Ovary (tissue), 9 donors: ENCODE data around the gene DNHD1. TPM values are rescaled to one million over a fixed set of nuclear protein-coding genes. Genes with fewer than 3 reads are reported as not detected.

ENCODE experiments used
- DNase-seq, 5 donors: peaks; one replicate each; pipeline ENCODE4 v3.0.0-alpha.2; 2019 to 2020
- H3K27ac ChIP-seq, 2 donors: fragments of 200-600 bp; one replicate each; pipeline versions ENCODE4 v1.5.1 to v1.8.0; 2019 to 2022
- H3K27me3 ChIP-seq: fragments of 200-600 bp; one replicate; pipeline ENCODE4 v1.8.0; 2022
- H3K36me3 ChIP-seq: fragments of 200-600 bp; sonication (generic); one replicate; pipeline ENCODE4 v1.5.1; 2019
- H3K4me1 ChIP-seq: one replicate; pipeline ENCODE4 v1.8.1; 2013; ENCODE audit warnings: mild to moderate bottlenecking, moderate library complexity; ENCODE audit not compliant: insufficient read depth
- H3K4me3 ChIP-seq: fragments of 200-600 bp; sonication (generic); one replicate; pipeline ENCODE4 v1.5.1; 2017
- H3K9me3 ChIP-seq, 2 donors: fragments of 200-600 bp in 1 of 2; sonication (generic) in 1 of 2; one replicate each; pipeline versions ENCODE4 v1.5.1 to v1.8.1; 2013 to 2019; ENCODE audit warnings: mild to moderate bottlenecking in 1 of 2, moderate library complexity in 1 of 2
- EP300 ChIP-seq: sonication (generic); formaldehyde crosslinking; IDR thresholded peaks from one replicate; pipeline ENCODE4 v1.6.1; 2017; ENCODE audit warnings: antibody characterized with exemption
- POLR2A ChIP-seq: fragments of 450-650 bp; IDR thresholded peaks from one replicate; pipeline ENCODE4 v1.6.1; 2017; ENCODE audit warnings: antibody characterized with exemption, mild to moderate bottlenecking, moderate library complexity
- WGBS, 3 donors: extraction: QIAGEN DNeasy Blood & Tissue Kit in 1 of 3; methylation state at CpG; one replicate each; pipeline versions ENCODE4 v1.1.5 to v1.1.7; 2013 to 2017; 5-methylcytosine and 5-hydroxymethylcytosine counted together
- intact Hi-C, 4 donors: fragments of 100-400 bp; cut with DNase I; formaldehyde crosslinking; loops; one replicate each; pipeline versions ENCODE4 v1.11.0 to v1.15.1; 2022 to 2023
- polyA plus RNA-seq, 2 donors: library from polyadenylated mRNA; stranded (reverse); fragments of 200-250 nt in 1 of 2; fragments of 350-450 nt in 1 of 2; fragmentation: Illumina TruSeq in 1 of 2; extraction: RNeasy Lipid Tissue Mini Kit (QIAGEN cat#74804) in 1 of 2; gene quantifications; one replicate each; pipeline ENCODE4 v1.2.3, GENCODE V29; 2013 to 2014
- total RNA-seq, 7 donors: library from RNA; depleted of rRNA in 2 of 7; stranded (reverse); fragments of >200 nt in 2 of 7; fragmentation: NEBNext Ultra II Directional in 3 of 7; extraction: Animal tissue kit (Norgen Biotek cat#: 25700) in 3 of 7; gene quantifications; one replicate each; pipeline versions ENCODE4 v1.1.0 to v1.2.4, GENCODE V29; 2016 to 2023
- TF ChIP-seq, protein P1 (sequence below), 3 donors: fragments of 450-650 bp in 2 of 3; fragments of 200-600 bp in 1 of 3; IDR thresholded peaks; one replicate each; pipeline versions ENCODE4 v1.5.1 to v1.8.0; 2016 to 2022; ENCODE audit warnings: antibody characterized with exemption in 3 of 3, mild to moderate bottlenecking in 1 of 3
- donor health status: DM: no; HTN: no; CAD: no; lungs with moderate emphysema.
- donor health status: DM: no; HTN: no; CAD: no.
- donor health status: Bipolar disorder and iron deficiency.
- donor health status: DM: yes; HTN: yes; CAD: no.
- donor health status: DM: no; HTN: no; CAD: no.
- donor health status: DM: yes; HTN: yes; CAD: no.

DNHD1 gene
- total and polyA plus RNA-seq, 9 donors = 4.0 to 27.6 (median 9.2) TPM

DNA sequence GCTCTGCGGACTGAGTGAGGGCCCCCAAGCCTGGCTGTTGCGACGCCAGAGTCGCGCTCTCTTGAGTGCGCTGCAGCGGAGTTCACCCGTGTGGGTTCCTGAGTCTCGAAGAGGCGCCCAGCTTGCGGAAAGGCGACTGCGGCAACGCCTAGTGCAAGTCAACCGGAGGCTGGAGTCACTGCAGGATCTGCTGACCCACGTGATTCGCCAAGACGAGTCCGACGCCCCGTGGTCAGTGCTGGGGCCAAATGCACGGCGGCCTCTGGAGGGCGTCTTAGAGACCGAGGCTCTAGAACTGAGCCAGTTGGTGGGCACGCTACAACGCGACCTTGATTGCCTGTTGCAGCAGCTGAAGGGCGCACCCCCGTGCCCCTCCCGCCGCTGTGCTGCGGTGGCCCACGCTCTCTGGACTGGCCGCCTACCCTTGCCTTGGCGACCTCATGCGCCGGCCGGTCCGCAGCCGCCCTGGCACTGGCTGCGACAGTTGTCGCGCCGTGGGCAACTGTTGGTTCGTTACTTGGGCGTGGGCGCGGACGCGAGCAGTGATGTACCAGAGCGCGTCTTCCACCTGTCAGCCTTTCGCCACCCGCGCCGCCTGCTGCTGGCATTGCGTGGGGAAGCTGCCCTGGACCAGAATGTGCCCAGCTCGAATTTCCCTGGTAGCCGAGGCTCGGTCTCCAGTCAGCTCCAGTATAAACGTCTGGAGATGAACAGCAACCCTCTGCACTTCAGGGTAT lies 73.8 kb downstream of the DNHD1 start:
- WGBS, 3 donors = 40 to 65% (median 63%) methylated on average over 40 to 62 of the region's 62 CpGs
- Histone ChIP-seq H3K36me3 (no peaks in the 10 kb centered on the region), H3K9me3 (no peaks in the 10 kb centered on the region), H3K4me3 (no peak overlapping the region), H3K4me1 (peaks cover 3% of the 10 kb centered on the region), H3K27me3 (no peaks in the 10 kb centered on the region), H3K27ac (no peak overlapping the region)
- TF ChIP-seq POLR2A (no peak), EP300 (no peak)
- TF ChIP-seq, protein P1, sequence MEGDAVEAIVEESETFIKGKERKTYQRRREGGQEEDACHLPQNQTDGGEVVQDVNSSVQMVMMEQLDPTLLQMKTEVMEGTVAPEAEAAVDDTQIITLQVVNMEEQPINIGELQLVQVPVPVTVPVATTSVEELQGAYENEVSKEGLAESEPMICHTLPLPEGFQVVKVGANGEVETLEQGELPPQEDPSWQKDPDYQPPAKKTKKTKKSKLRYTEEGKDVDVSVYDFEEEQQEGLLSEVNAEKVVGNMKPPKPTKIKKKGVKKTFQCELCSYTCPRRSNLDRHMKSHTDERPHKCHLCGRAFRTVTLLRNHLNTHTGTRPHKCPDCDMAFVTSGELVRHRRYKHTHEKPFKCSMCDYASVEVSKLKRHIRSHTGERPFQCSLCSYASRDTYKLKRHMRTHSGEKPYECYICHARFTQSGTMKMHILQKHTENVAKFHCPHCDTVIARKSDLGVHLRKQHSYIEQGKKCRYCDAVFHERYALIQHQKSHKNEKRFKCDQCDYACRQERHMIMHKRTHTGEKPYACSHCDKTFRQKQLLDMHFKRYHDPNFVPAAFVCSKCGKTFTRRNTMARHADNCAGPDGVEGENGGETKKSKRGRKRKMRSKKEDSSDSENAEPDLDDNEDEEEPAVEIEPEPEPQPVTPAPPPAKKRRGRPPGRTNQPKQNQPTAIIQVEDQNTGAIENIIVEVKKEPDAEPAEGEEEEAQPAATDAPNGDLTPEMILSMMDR (IDR thresholded peaks at IDR 0.05) = no peak
- DNase-seq = no peak
- intact Hi-C loops = no loop called here

DNA sequence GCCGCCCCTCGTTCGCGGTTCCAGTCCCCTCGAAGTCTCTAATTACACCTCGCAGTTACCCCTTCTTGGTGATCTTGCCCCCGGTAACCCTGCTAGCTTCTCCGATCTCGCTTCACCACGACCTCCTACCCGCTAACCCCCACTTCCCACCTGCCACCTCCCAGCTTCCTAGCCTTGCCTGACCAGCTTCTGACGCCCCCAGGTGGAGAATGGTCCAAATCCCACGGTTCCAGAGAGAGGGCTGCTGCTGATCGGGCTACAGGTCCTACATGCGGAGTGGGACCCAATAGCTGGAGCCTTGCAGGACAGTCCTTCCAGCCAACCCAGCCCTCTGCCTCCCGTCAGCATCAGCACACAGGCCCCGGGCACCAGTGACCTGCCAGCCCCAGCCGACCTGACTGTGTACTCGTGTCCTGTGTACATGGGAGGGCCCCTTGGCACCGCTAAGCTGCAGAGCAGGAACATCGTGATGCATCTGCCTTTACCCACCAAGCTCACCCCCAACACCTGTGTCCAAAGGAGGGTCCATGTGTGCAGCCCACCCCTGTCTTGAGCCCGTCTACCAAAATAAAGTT lies 74.4 kb downstream of the DNHD1 start:
- no peak for DNase-seq
- H3K9me3 ChIP-seq = no peaks in the 10 kb centered on the region
- no peaks in the 10 kb centered on the region for H3K27me3 ChIP-seq
- TF ChIP-seq, protein P1 (IDR thresholded peaks at IDR 0.05) = no peak
- TF ChIP-seq EP300 (no peak), POLR2A (no peak)
- intact Hi-C loops = no loop called here
- no peaks in the 10 kb centered on the region for H3K36me3 ChIP-seq
- no peak overlapping the region for H3K4me3 ChIP-seq
- 55 to 65% (median 56%) methylated on average over 22 of the region's 22 CpGs for WGBS, 3 donors
- H3K27ac ChIP-seq = no peak overlapping the region
- H3K4me1 ChIP-seq = peaks cover 4% of the 10 kb centered on the region

DNA sequence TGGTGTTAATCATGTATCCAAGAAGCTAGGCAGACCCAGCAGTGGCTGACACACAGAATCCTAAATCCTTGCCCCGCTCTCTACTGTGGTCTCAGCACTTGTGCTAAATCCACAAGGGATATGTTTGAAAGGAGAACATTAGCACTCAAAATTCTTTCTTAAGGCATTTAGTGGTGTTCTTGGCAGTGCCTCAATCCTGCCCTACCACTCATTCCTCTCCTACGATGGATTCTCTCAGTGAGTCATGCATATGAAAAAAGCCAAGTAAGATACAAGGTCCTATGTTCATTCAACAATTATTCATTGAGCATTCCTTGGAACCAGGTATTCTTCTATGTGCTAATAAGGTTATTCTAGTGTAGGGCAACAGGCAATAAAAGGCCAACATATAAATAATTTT lies 75.1 kb downstream of the DNHD1 start:
- H3K36me3 ChIP-seq = no peaks in the 10 kb centered on the region
- intact Hi-C loops = no loop called here
- TF ChIP-seq, protein P1 (IDR thresholded peaks at IDR 0.05) = no peak
- H3K27ac ChIP-seq = no peak overlapping the region
- 47 to 57% (median 49%) methylated on average over 2 of the region's 2 CpGs for WGBS, 3 donors
- H3K4me1 ChIP-seq = peaks cover 9% of the 10 kb centered on the region
- DNase-seq = no peak
- no peak overlapping the region for H3K4me3 ChIP-seq
- no peaks in the 10 kb centered on the region for H3K9me3 ChIP-seq
- H3K27me3 ChIP-seq = no peaks in the 10 kb centered on the region

DNA sequence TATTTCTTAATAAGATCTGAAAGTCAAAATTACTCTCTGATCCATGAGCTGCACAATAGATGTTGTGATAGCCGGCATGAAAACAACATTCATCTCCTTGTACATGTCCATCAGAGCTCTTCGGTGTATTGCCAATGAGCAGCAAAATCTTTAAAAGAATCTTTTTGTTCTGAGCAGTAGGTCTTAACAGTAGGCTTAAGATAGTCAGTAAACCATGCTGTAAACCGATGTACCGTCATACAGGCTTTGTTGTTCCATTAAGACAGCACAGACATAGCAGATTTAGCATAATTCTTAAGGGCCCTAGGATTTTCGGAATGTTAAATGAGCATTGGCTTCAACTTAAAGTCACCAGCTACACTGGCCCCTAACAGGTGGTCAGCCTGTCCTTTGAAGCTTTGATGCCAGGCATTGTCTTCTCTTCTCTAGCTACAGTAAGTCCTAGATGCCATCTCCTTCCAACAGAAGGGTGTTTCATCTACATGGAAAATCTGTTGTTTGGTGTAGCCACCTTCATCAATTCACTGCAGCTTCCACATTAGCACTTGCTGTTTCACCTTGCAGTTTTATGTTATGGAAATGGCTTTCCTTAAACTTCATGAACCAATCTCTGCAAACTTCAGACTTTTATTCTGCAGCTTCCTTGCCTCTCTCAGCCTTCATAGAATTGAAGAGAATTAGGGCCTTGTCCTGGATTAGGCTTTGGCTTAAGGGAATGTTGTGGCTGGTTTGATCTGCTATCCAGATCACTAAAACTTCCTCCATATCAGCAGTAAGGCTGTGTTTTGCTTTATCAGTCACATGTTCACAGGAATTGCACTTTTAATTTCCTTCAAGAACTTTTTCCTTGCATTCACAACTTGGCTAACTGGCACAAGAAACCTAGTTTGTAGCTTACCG lies 78.0 kb downstream of the DNHD1 start:
- no peak overlapping the region for H3K27ac ChIP-seq
- WGBS, 3 donors = 88 to 89% (median 88%) methylated on average over 6 of the region's 6 CpGs
- no peak overlapping the region for H3K4me3 ChIP-seq
- no peaks in the 10 kb centered on the region for H3K36me3 ChIP-seq
- no peaks in the 10 kb centered on the region for H3K27me3 ChIP-seq
- intact Hi-C loops = no loop called here
- peaks cover 6% of the 10 kb centered on the region for H3K4me1 ChIP-seq
- no peaks in the 10 kb centered on the region for H3K9me3 ChIP-seq
- TF ChIP-seq EP300 (no peak), POLR2A (no peak)
- TF ChIP-seq, protein P1 (IDR thresholded peaks at IDR 0.05) = no peak
- DNase-seq = no peak
